HG03460 (cell line): ENCODE data around the gene LDAH.
"Not testable (repeated sequence)": the region's sequence is repeated elsewhere in the genome, so short reads cannot be mapped to it uniquely, and the experiment has no call there.

ENCODE experiments used
- ATAC-seq: cut with Tn5 transposase; IDR thresholded peaks from one replicate; pipeline ENCODE4 v1.9.1; 2021; ENCODE audit not compliant: unreplicated experiment

The LDAH gene

GRCh38 chr2:20724500-20725053, 98.3 kb downstream of the LDAH start:
- ATAC-seq = no peak

- no peak for ATAC-seq
Measured at GRCh38 chr2:20723543-20723942, 99.4 kb downstream of the LDAH start.

GRCh38 chr2:20722592-20723240, 100.2 kb downstream of the LDAH start:
- ATAC-seq = no peak

GRCh38 chr2:20717641-20718040, 105.3 kb downstream of the LDAH start:
- ATAC-seq = no peak

- ATAC-seq = not testable (repeated sequence)
Measured at GRCh38 chr2:20716164-20716563, 106.7 kb downstream of the LDAH start.

GRCh38 chr2:20714412-20714811, 108.5 kb downstream of the LDAH start:
- not testable (repeated sequence) for ATAC-seq

- ATAC-seq = not testable (repeated sequence)
Measured at GRCh38 chr2:20713585-20713984, 109.3 kb downstream of the LDAH start.

- not testable (repeated sequence) for ATAC-seq
Measured at GRCh38 chr2:20711641-20712040, 111.3 kb downstream of the LDAH start.

GRCh38 chr2:20707601-20708000, 115.3 kb downstream of the LDAH start:
- ATAC-seq = no peak

- no peak for ATAC-seq
Measured at GRCh38 chr2:20706786-20707185, 116.1 kb downstream of the LDAH start.

- ATAC-seq = no peak
Measured at GRCh38 chr2:20706217-20706616, 116.7 kb downstream of the LDAH start.

GRCh38 chr2:20704886-20705285, 118.0 kb downstream of the LDAH start:
- ATAC-seq = no peak

GRCh38 chr2:20702563-20702962, 120.3 kb downstream of the LDAH start:
- no peak for ATAC-seq

GRCh38 chr2:20698916-20699613, 123.8 kb downstream of the LDAH start:
- no peak for ATAC-seq

GRCh38 chr2:20697322-20697934, 125.5 kb downstream of the LDAH start:
- no peak for ATAC-seq

- ATAC-seq = no peak
Measured at GRCh38 chr2:20696366-20696765, 126.5 kb downstream of the LDAH start.

GRCh38 chr2:20693317-20693716, 129.6 kb downstream of the LDAH start:
- ATAC-seq = no peak

- ATAC-seq = no peak
Measured at GRCh38 chr2:20692081-20692480, 130.8 kb downstream of the LDAH start.

- ATAC-seq = no peak
Measured at GRCh38 chr2:20691076-20691734, 131.7 kb downstream of the LDAH start.

- no peak for ATAC-seq
Measured at GRCh38 chr2:20689428-20690264, 133.3 kb downstream of the LDAH start.
